Liver (tissue), 9 donors: ENCODE data around the gene GPX4. TPM values are rescaled to one million over a fixed set of nuclear protein-coding genes. Genes with fewer than 3 reads are reported as not detected.

Source experiments
- DNase-seq: peaks from one replicate; pipeline ENCODE4 v3.0.0-alpha.2; 2017; ENCODE audit warnings: low spot score
- H3K27ac ChIP-seq, 2 donors: one replicate each; pipeline ENCODE4 v1.7.0; 2013; ENCODE audit warnings: inconsistent platforms in 2 of 2, low read length in 2 of 2, control low read depth in 1 of 2, low read depth in 1 of 2, mild to moderate bottlenecking in 1 of 2
- H3K27me3 ChIP-seq, 4 donors: one replicate each; pipeline versions ENCODE4 v1.6.1 to v1.7.0; 2013; ENCODE audit warnings: low read length in 3 of 4, inconsistent platforms in 1 of 4, mild to moderate bottlenecking in 1 of 4, moderate library complexity in 1 of 4; ENCODE audit not compliant: control insufficient read depth in 4 of 4, insufficient read depth in 4 of 4
- H3K36me3 ChIP-seq, 4 donors: one replicate each; pipeline versions ENCODE4 v1.6.1 to v1.7.0; 2013; ENCODE audit warnings: low read length in 3 of 4, mild to moderate bottlenecking in 3 of 4, low read depth in 1 of 4, moderate library complexity in 1 of 4; ENCODE audit not compliant: control insufficient read depth in 4 of 4, insufficient read depth in 3 of 4
- H3K4me1 ChIP-seq, 4 donors: one replicate each; pipeline versions ENCODE4 v1.6.1 to v1.7.0; 2013; ENCODE audit warnings: low read length in 3 of 4, mild to moderate bottlenecking in 3 of 4, moderate library complexity in 1 of 4; ENCODE audit not compliant: control insufficient read depth in 4 of 4, insufficient read depth in 4 of 4
- H3K4me3 ChIP-seq, 3 donors: one replicate each; pipeline versions ENCODE4 v1.6.1 to v1.7.0; 2013; ENCODE audit warnings: low read length in 3 of 3, control low read depth in 1 of 3, low read depth in 1 of 3, mild to moderate bottlenecking in 1 of 3
- H3K9ac ChIP-seq, 2 donors: one replicate each; pipeline ENCODE4 v1.7.0; 2013; ENCODE audit warnings: low read length in 2 of 2, mild to moderate bottlenecking in 2 of 2, moderate library complexity in 2 of 2, control low read depth in 1 of 2, low read depth in 1 of 2
- H3K9me3 ChIP-seq, 4 donors: one replicate each; pipeline versions ENCODE4 v1.6.1 to v1.7.0; 2013; ENCODE audit warnings: low read length in 3 of 4; ENCODE audit not compliant: control insufficient read depth in 4 of 4
- CTCF ChIP-seq: fragments of 150-350 bp; IDR thresholded peaks from 2 replicates; pipeline ENCODE4 v1.5.1; 2017; ENCODE audit warnings: improper control_type of control experiment, low read depth, low read length; ENCODE audit not compliant: missing input control
- EGR1 ChIP-seq, 2 donors: IDR thresholded peaks; 2 replicates each; pipeline ENCODE4 v1.6.1; 2016 to 2018; ENCODE audit warnings: antibody characterized with exemption in 2 of 2, low read depth in 2 of 2
- FOXA1 ChIP-seq: IDR thresholded peaks from 2 replicates; pipeline ENCODE4 v1.6.1; 2016; ENCODE audit warnings: antibody characterized with exemption
- FOXA2 ChIP-seq: IDR thresholded peaks from 2 replicates; pipeline ENCODE4 v1.6.1; 2016; ENCODE audit warnings: antibody characterized with exemption
- GABPA ChIP-seq, 2 donors: IDR thresholded peaks in 1 of 2; conservative IDR thresholded peaks in 1 of 2; 2 replicates each; pipeline ENCODE4 v1.6.1; 2016; ENCODE audit warnings: antibody characterized with exemption in 2 of 2, mild to moderate bottlenecking in 1 of 2, moderate library complexity in 1 of 2
- HNF4A ChIP-seq, 2 donors: conservative IDR thresholded peaks; 2 replicates each; pipeline ENCODE4 v1.6.1; 2016; ENCODE audit warnings: antibody characterized with exemption in 2 of 2, mild to moderate bottlenecking in 2 of 2
- HNF4G ChIP-seq: IDR thresholded peaks from 2 replicates; pipeline ENCODE4 v1.6.1; 2016; ENCODE audit warnings: antibody characterized with exemption
- JUND ChIP-seq, 2 donors: IDR thresholded peaks; 2 replicates each; pipeline ENCODE4 v1.6.1; 2016; ENCODE audit warnings: antibody characterized with exemption in 2 of 2
- NR2F2 ChIP-seq: IDR thresholded peaks from 2 replicates; pipeline ENCODE4 v1.6.1; 2016; ENCODE audit warnings: antibody characterized with exemption
- RAD21 ChIP-seq, 2 donors: IDR thresholded peaks; 2 replicates each; pipeline ENCODE4 v1.6.1; 2016; ENCODE audit warnings: antibody characterized with exemption in 2 of 2, mild to moderate bottlenecking in 2 of 2
- RXRA ChIP-seq, 2 donors: IDR thresholded peaks; 2 replicates each; pipeline ENCODE4 v1.6.1; 2017 to 2018; ENCODE audit warnings: antibody characterized with exemption in 2 of 2, mild to moderate bottlenecking in 1 of 2
- SP1 ChIP-seq: IDR thresholded peaks from 2 replicates; pipeline ENCODE4 v1.6.1; 2018; ENCODE audit warnings: antibody characterized with exemption, mild to moderate bottlenecking
- YY1 ChIP-seq: IDR thresholded peaks from 2 replicates; pipeline ENCODE4 v1.6.1; 2016; ENCODE audit warnings: antibody characterized with exemption, mild to moderate bottlenecking
- ZBTB33 ChIP-seq: IDR thresholded peaks from 2 replicates; pipeline ENCODE4 v1.6.1; 2016; ENCODE audit warnings: antibody characterized with exemption
- WGBS: extraction: QIAGEN DNeasy Blood & Tissue Kit; methylation state at CpG from one replicate; pipeline ENCODE4 v1.1.7; 2013; 5-methylcytosine and 5-hydroxymethylcytosine counted together
- polyA plus RNA-seq, 2 donors: library from polyadenylated mRNA; stranded (reverse) in 1 of 2; unstranded in 1 of 2; fragments of 200-250 nt in 1 of 2; fragments of >200 nt in 1 of 2; fragmentation: Nextera tagmentation in 1 of 2; extraction: Ambion mirVana in 1 of 2; gene quantifications; one replicate each; pipeline versions ENCODE4 v1.2.1 to v1.2.3, GENCODE V29; 2013 to 2015
- total RNA-seq, 2 donors: library from RNA; depleted of rRNA; stranded (reverse); fragments of >200 nt; gene quantifications; one replicate each; pipeline ENCODE4 v1.2.3, GENCODE V29; 2014
- TF ChIP-seq, protein P1 (sequence below): IDR thresholded peaks from 2 replicates; pipeline ENCODE4 v1.6.1; 2016; ENCODE audit warnings: antibody characterized with exemption
- TF ChIP-seq, protein P2 (sequence below): IDR thresholded peaks from 2 replicates; pipeline ENCODE4 v1.6.1; 2016; ENCODE audit warnings: antibody characterized with exemption
- TF ChIP-seq, protein P3 (sequence below): IDR thresholded peaks from 2 replicates; pipeline ENCODE4 v1.6.1; 2016; ENCODE audit warnings: antibody characterized with exemption, mild to moderate bottlenecking
- donor health status: healthy.
- donor health status: healthy.
- donor health status: healthy.
- donor health status: healthy.
- donor health status: healthy.

GPX4 gene
- total and polyA plus RNA-seq, 4 donors, result 122 to 558 (median 298) TPM

DNA sequence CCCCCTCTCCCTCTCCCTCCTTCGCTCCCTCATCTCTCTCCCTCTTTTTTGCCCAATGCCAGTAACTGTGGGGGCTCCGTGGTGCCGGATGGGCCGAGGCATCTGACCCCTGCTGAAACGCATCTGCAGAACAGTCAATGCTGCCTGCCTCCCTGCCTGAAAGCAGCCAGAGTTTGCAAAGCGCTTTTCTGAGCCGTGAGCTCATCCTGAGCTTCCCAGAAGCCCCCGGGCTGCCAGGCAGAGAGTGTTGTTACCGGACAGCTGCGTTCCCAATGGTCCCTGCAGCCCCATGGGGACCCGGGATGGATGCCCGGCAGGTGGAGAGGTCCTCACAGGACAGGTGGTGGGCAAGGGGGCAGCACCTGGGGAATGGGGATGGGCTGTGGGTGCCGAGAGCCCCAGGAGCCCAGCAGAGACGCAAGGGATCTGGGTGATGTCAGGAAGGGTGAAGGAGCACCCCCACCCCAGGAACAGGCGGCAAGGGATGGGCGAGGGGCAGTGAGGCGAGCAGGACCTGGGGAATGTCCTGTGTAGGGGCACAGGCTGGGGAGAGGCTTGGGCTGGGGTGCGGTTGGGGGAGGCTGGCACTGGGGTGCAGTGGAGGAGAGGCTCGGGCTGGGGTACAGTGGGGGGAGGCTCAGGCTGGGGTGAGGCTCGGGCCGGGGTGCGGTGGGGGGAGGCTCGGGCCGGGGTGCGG, 33.0 kb downstream of the GPX4 start:
- H3K27ac ChIP-seq, result no peak overlapping the region
- TF ChIP-seq SP1 (no peak), RXRA (IDR thresholded peaks at IDR 0.05) (no peak), JUND (IDR thresholded peaks at IDR 0.05) (no peak), FOXA2 (no peak), GABPA (IDR thresholded peaks at IDR 0.05 in 1 of 2, conservative IDR thresholded peaks at IDR 0.05 in 1 of 2) (no peak), RAD21 (IDR thresholded peaks at IDR 0.05) (no peak), YY1 (no peak), ZBTB33 (no peak), NR2F2 (no peak), HNF4A (conservative IDR thresholded peaks at IDR 0.05) (no peak), FOXA1 (no peak), EGR1 (IDR thresholded peaks at IDR 0.05; ENCODE audit: low read depth in 2 of 2) (no peak), HNF4G (no peak), CTCF (no peak)
- TF ChIP-seq, protein P1, sequence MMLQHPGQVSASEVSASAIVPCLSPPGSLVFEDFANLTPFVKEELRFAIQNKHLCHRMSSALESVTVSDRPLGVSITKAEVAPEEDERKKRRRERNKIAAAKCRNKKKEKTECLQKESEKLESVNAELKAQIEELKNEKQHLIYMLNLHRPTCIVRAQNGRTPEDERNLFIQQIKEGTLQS, result no peak
- TF ChIP-seq, protein P2, sequence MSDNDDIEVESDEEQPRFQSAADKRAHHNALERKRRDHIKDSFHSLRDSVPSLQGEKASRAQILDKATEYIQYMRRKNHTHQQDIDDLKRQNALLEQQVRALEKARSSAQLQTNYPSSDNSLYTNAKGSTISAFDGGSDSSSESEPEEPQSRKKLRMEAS, result no peak
- TF ChIP-seq, protein P3, sequence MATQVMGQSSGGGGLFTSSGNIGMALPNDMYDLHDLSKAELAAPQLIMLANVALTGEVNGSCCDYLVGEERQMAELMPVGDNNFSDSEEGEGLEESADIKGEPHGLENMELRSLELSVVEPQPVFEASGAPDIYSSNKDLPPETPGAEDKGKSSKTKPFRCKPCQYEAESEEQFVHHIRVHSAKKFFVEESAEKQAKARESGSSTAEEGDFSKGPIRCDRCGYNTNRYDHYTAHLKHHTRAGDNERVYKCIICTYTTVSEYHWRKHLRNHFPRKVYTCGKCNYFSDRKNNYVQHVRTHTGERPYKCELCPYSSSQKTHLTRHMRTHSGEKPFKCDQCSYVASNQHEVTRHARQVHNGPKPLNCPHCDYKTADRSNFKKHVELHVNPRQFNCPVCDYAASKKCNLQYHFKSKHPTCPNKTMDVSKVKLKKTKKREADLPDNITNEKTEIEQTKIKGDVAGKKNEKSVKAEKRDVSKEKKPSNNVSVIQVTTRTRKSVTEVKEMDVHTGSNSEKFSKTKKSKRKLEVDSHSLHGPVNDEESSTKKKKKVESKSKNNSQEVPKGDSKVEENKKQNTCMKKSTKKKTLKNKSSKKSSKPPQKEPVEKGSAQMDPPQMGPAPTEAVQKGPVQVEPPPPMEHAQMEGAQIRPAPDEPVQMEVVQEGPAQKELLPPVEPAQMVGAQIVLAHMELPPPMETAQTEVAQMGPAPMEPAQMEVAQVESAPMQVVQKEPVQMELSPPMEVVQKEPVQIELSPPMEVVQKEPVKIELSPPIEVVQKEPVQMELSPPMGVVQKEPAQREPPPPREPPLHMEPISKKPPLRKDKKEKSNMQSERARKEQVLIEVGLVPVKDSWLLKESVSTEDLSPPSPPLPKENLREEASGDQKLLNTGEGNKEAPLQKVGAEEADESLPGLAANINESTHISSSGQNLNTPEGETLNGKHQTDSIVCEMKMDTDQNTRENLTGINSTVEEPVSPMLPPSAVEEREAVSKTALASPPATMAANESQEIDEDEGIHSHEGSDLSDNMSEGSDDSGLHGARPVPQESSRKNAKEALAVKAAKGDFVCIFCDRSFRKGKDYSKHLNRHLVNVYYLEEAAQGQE, result no peak
- no peak for DNase-seq
- H3K9me3 ChIP-seq, result no peaks in the 10 kb centered on the region
- H3K27me3 ChIP-seq, result no peaks in the 10 kb centered on the region
- H3K36me3 ChIP-seq, result peaks cover 4 to 9% (median 7%) of the 10 kb centered on the region in 4 donors
- H3K4me1 ChIP-seq, result no peaks in the 10 kb centered on the region
- no peak overlapping the region for H3K4me3 ChIP-seq
- WGBS, result 86% methylated on average over 25 of the region's 25 CpGs
- no peak overlapping the region for H3K9ac ChIP-seq
